Endothelial cell of umbilical vein (primary cell): ENCODE results near the gene UBR7. TPM values are rescaled to one million over a fixed set of nuclear protein-coding genes. Genes with fewer than 3 reads are reported as not detected.

Source experiments
- BruUV-seq: library from RNA; stranded (reverse); fragments of 400-500 nt; replicated peaks from 2 replicates; lab custom pipeline; 2021; lab: Mats Ljungman, UMichigan
- CTCF ChIA-PET: fragments of 300-600, 350-600 bp; sonication (Branson Sonifier 250); formaldehyde crosslinking; loops from one replicate; lab custom pipeline; 2021; ENCODE audit warnings: antibody characterized with exemption, inconsistent platforms; lab: Charles Lee
- POLR2A ChIA-PET: fragments of 300-600, 350-600 bp; sonication (Branson Sonifier 250); formaldehyde crosslinking; loops from one replicate; lab custom pipeline; 2021; ENCODE audit warnings: antibody characterized with exemption, inconsistent platforms; lab: Charles Lee
- DNase-seq: peaks from one replicate; pipeline ENCODE4 v3.0.0-alpha.2; 2011; ENCODE audit warnings: low read depth, low spot score
- FAIRE-seq: peaks from 2 replicates; lab custom pipeline; 2011; peaks lifted over from hg19 to GRCh38; lab: Jason Lieb, UNC
- H2AFZ ChIP-seq: 2 replicates; pipeline ENCODE4 v1.6.0; 2012; ENCODE audit warnings: low read depth, low read length, control low read depth, inconsistent platforms
- H3K27ac ChIP-seq: 2 replicates; pipeline ENCODE4 v1.5.1; 2011; ENCODE audit warnings: low read depth, mild to moderate bottlenecking, control low read depth, low read length, moderate library complexity; ENCODE audit not compliant: insufficient read depth
- H3K27me3 ChIP-seq, 2 experiments: 2 replicates each; pipeline versions ENCODE4 v1.6.0 to v1.6.1; 2011; ENCODE audit warnings: low read length in 2 of 2, mixed read lengths in 1 of 2; ENCODE audit not compliant: control insufficient read depth in 2 of 2, insufficient read depth in 2 of 2
- H3K36me3 ChIP-seq, 2 experiments: 2 replicates in 1 of 2; 3 replicates in 1 of 2; pipeline ENCODE4 v1.5.1; 2011; ENCODE audit warnings: low read length in 2 of 2, mild to moderate bottlenecking in 1 of 2, moderate library complexity in 1 of 2; ENCODE audit not compliant: control insufficient read depth in 2 of 2, insufficient read depth in 2 of 2; ENCODE audit errors: extremely low read depth in 1 of 2
- H3K4me1 ChIP-seq: 3 replicates; pipeline ENCODE4 v1.5.1; 2011; ENCODE audit warnings: mild to moderate bottlenecking, low read length; ENCODE audit not compliant: control insufficient read depth, insufficient read depth; ENCODE audit errors: extremely low read depth
- H3K4me2 ChIP-seq: 2 replicates; pipeline ENCODE4 v1.6.1; 2011; ENCODE audit warnings: low read length, control low read depth, mixed read lengths; ENCODE audit not compliant: insufficient read depth
- H3K4me3 ChIP-seq, 3 experiments: fragments of 200-600 bp in 1 of 3; sonication (generic), shearing (Covaris generic) in 1 of 3; replicated peaks in 1 of 3; 2 replicates each; pipeline ENCODE4 v1.5.1; 2011 to 2016; ENCODE audit warnings: control low read depth in 3 of 3, low read length in 3 of 3, mild to moderate bottlenecking in 2 of 3, inconsistent platforms in 1 of 3, low read depth in 1 of 3, moderate library complexity in 1 of 3; ENCODE audit not compliant: insufficient read depth in 1 of 3
- H3K79me2 ChIP-seq: 2 replicates; pipeline ENCODE4 v1.6.0; 2012; ENCODE audit warnings: low read length, inconsistent platforms; ENCODE audit not compliant: control insufficient read depth, insufficient read depth
- H3K9ac ChIP-seq: replicated peaks from 2 replicates; pipeline ENCODE3; 2011; ENCODE audit warnings: low read length, control low read depth; ENCODE audit not compliant: insufficient read depth; ENCODE audit errors: extremely low read depth
- H3K9me1 ChIP-seq: replicated peaks from 3 replicates; pipeline ENCODE4 v1.6.0; 2011; ENCODE audit warnings: mild to moderate bottlenecking, low read length; ENCODE audit not compliant: control insufficient read depth, insufficient read depth; ENCODE audit errors: extremely low read depth
- H3K9me3 ChIP-seq: replicated peaks from 2 replicates; pipeline ENCODE4 v1.5.1; 2012; ENCODE audit warnings: low read length, inconsistent platforms; ENCODE audit not compliant: control insufficient read depth, insufficient read depth
- H4K20me1 ChIP-seq: replicated peaks from 2 replicates; pipeline ENCODE3; 2011; ENCODE audit warnings: mild to moderate bottlenecking, low read length; ENCODE audit not compliant: control insufficient read depth, insufficient read depth; ENCODE audit errors: extremely low read depth
- EZH2 ChIP-seq: IDR thresholded peaks from 2 replicates; pipeline ENCODE4 v1.6.1; 2012; ENCODE audit warnings: borderline replicate concordance, low read depth, mild to moderate bottlenecking, moderate library complexity, low read length, inconsistent platforms; ENCODE audit not compliant: severe bottlenecking
- FOS ChIP-seq: IDR thresholded peaks from 2 replicates; pipeline ENCODE4 v1.6.1; 2011; ENCODE audit warnings: mild to moderate bottlenecking, low read length, moderate library complexity, borderline replicate concordance; ENCODE audit not compliant: insufficient read depth
- GATA2 ChIP-seq: IDR thresholded peaks from 2 replicates; pipeline ENCODE4 v1.7.0; 2011; ENCODE audit warnings: low read depth, mild to moderate bottlenecking, moderate library complexity, mixed read lengths, low read length; ENCODE audit not compliant: insufficient read length, insufficient read depth
- JUN ChIP-seq: IDR thresholded peaks from 2 replicates; pipeline ENCODE4 v1.6.1; 2011; ENCODE audit warnings: borderline replicate concordance, low read depth; ENCODE audit not compliant: insufficient read length, insufficient read depth
- MAX ChIP-seq: IDR thresholded peaks from 2 replicates; pipeline ENCODE4 v1.6.1; 2011; ENCODE audit not compliant: insufficient read depth, insufficient read length
- MYC ChIP-seq: IDR thresholded peaks from one replicate; pipeline ENCODE4 v1.6.1; 2011; ENCODE audit warnings: mild to moderate bottlenecking, low read depth, low read length
- POLR2A ChIP-seq: IDR thresholded peaks from 2 replicates; pipeline ENCODE4 v1.6.1; 2012; ENCODE audit warnings: low read depth, mild to moderate bottlenecking, control low read depth, low read length
- POLR2AphosphoS5 ChIP-seq: IDR thresholded peaks from 2 replicates; pipeline ENCODE4 v1.6.1; 2012; ENCODE audit warnings: low read depth, mild to moderate bottlenecking, control low read depth, low read length, moderate library complexity; ENCODE audit not compliant: insufficient read depth
- dilution Hi-C: fragments of 300-500 bp; cut with MboI; formaldehyde crosslinking; loops from one replicate; pipeline ENCODE4 v1.15.0; 2019; ENCODE audit warnings: low sequenced_read_pairs; ENCODE audit not compliant: extremely low pct_ligation_motif_present
- intact Hi-C: fragments of 100-400 bp; cut with micrococcal nuclease; formaldehyde crosslinking; loops from one replicate; pipeline ENCODE4 v1.10.0; 2022
- polyA plus RNA-seq, 4 experiments: library from polyadenylated mRNA; depleted of rRNA in 3 of 4; stranded (reverse) in 3 of 4; unstranded in 1 of 4; fragments of >200 nt; gene quantifications; 2 replicates each; pipeline versions ENCODE4 v1.2.1 to v1.2.3, GENCODE V29; 2011 to 2012; ENCODE audit warnings: missing spikeins in 1 of 4
- total RNA-seq: library from RNA; stranded (reverse); gene quantifications from 2 replicates; pipeline ENCODE4 v1.2.3, GENCODE V29; 2021
- TF ChIP-seq, protein P1 (sequence below), 2 donors: IDR thresholded peaks; 1 replicate in 1 of 2; 2 replicates in 1 of 2; pipeline ENCODE4 v1.5.1; 2011; ENCODE audit warnings: low read length in 2 of 2, mild to moderate bottlenecking in 2 of 2, moderate library complexity in 2 of 2, control low read depth in 1 of 2, inconsistent platforms in 1 of 2, low read depth in 1 of 2; ENCODE audit not compliant: insufficient read depth in 1 of 2; ENCODE audit errors: extremely low read depth in 1 of 2

UBR7 gene
- total and polyA plus RNA-seq, 2 donors (not counting 3 experiments of a cell fraction or from before 2014, with no cell fraction given): 16.8 to 24.1 TPM

- Histone ChIP-seq H3K27ac (no peak overlapping the region), H3K4me2 (no peak overlapping the region), H3K4me3 (no peak overlapping the region), H3K9me1 (no peaks in the 10 kb centered on the region), H3K4me1 (no peaks in the 10 kb centered on the region), H3K9ac (no peak overlapping the region), H3K36me3 (peaks cover 5 to 35% of the 10 kb centered on the region in 2 experiments), H2AFZ (no peak overlapping the region), H4K20me1 (no peaks in the 10 kb centered on the region), H3K79me2 (no peaks in the 10 kb centered on the region), H3K9me3 (no peaks in the 10 kb centered on the region), H3K27me3 (no peaks in the 10 kb centered on the region)
- no peak for TF ChIP-seq EZH2
- no peak for TF ChIP-seq GATA2
- no peak for TF ChIP-seq MAX
- TF ChIP-seq FOS: no peak
- TF ChIP-seq POLR2A: no peak
- TF ChIP-seq POLR2AphosphoS5: no peak
- TF ChIP-seq JUN: no peak
- no peak for TF ChIP-seq MYC
- TF ChIP-seq, protein P1, sequence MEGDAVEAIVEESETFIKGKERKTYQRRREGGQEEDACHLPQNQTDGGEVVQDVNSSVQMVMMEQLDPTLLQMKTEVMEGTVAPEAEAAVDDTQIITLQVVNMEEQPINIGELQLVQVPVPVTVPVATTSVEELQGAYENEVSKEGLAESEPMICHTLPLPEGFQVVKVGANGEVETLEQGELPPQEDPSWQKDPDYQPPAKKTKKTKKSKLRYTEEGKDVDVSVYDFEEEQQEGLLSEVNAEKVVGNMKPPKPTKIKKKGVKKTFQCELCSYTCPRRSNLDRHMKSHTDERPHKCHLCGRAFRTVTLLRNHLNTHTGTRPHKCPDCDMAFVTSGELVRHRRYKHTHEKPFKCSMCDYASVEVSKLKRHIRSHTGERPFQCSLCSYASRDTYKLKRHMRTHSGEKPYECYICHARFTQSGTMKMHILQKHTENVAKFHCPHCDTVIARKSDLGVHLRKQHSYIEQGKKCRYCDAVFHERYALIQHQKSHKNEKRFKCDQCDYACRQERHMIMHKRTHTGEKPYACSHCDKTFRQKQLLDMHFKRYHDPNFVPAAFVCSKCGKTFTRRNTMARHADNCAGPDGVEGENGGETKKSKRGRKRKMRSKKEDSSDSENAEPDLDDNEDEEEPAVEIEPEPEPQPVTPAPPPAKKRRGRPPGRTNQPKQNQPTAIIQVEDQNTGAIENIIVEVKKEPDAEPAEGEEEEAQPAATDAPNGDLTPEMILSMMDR (IDR thresholded peaks at IDR 0.05; ENCODE audit: extremely low read depth in 1 of 2, insufficient read depth in 1 of 2, low read depth in 1 of 2, low read length in 2 of 2): no peak
- BruUV-seq: no TSS peak
- POLR2A ChIA-PET: no interaction called here
- no peak for DNase-seq
- CTCF ChIA-PET: no interaction called here
- dilution Hi-C loops (no loop called here), intact Hi-C loops (no loop called here)
- no peak for FAIRE-seq
Measured at GRCh38 chr14:93246534-93246933, 39.5 kb downstream of the UBR7 start.
